ENCODE results near the gene RNF2. TPM values are rescaled to one million over a fixed set of nuclear protein-coding genes. Genes with fewer than 3 reads are reported as not detected.

Gene RNF2
- total RNA-seq, result 31.4 and 34.3 TPM in 2 replicates

GRCh38 chr1:185044981-185045813 is at the start of gene RNF2:
Gene RNF2 (plus strand): TSS chr1:185045558. CDS start chr1:185087554, 41,996 bp downstream.

Small RNA genes lying within 50 kb of the gene (small RNA-seq; reads per million reads assigned to genes)
- not detected for gene RNA5SP72

Other genes starting within 250 kb of the RNF2 start
- 12.2 and 14.9 TPM in 2 replicates for gene NIBAN1, start 71.0 kb upstream of the RNF2 start, total RNA-seq
- gene TRMT1L, start 111.4 kb downstream of the RNF2 start, total RNA-seq, result 19.9 and 29.6 TPM in 2 replicates
- 5.6 and 7.2 TPM in 2 replicates for gene SWT1, start 111.6 kb downstream of the RNF2 start, total RNA-seq

Data from thoracic aorta endothelial cell (primary cell).